Measurements from ENCODE around the gene SEC14L6. TPM values are rescaled to one million over a fixed set of nuclear protein-coding genes. Genes with fewer than 3 reads are reported as not detected.

Gene SEC14L6
- total and polyA plus RNA-seq, 9 of the 15 experiments (the other 6 are each of a cell fraction or from before 2014, with no cell fraction given) = 0.29 to 6.1 (median 1.9) TPM

- TF ChIP-seq MLLT1 (IDR thresholded peaks at IDR 0.05) = no peak
- TF ChIP-seq PURB (CRISPR knock-in tag; IDR thresholded peaks at IDR 0.05; ENCODE audit: low read depth) = no peak
These were observed 54.4 kb downstream of the SEC14L6 start (continued) for GRCh38 chr22:30492144-30492543.

GRCh38 chr22:30491381-30491780, 55.2 kb downstream of the SEC14L6 start:
- FAIRE-seq = no peak
- no TSS peak for BruUV-seq (replicated peaks)
- TF ChIP-seq MBD1 (CRISPR knock-in tag; IDR thresholded peaks at IDR 0.05) (no peak), ZNF395 (CRISPR knock-in tag; IDR thresholded peaks at IDR 0.05) (no peak), LEF1 (IDR thresholded peaks at IDR 0.05) (no peak), NR2C1 (IDR thresholded peaks at IDR 0.05) (no peak), NR2C1 (tag; IDR thresholded peaks at IDR 0.05) (no peak), DDX20 (tag; IDR thresholded peaks at IDR 0.05; ENCODE audit: low read depth) (no peak), TAF15 (IDR thresholded peaks at IDR 0.05; ENCODE audit: low read depth, low read length) (no peak), ZBTB26 (CRISPR knock-in tag; IDR thresholded peaks at IDR 0.05) (no peak), CBX2 (IDR thresholded peaks at IDR 0.05; ENCODE audit: insufficient read depth, low read length, poor library complexity, severe bottlenecking) (no peak), ZFPM2 (CRISPR knock-in tag; IDR thresholded peaks at IDR 0.05) (no peak)

More at GRCh38 chr22:30491381-30491780, 55.2 kb downstream of the SEC14L6 start:
- H2AFZ ChIP-seq (ENCODE audit: low read depth, low read length) = no peak overlapping the region
- in situ Hi-C loops (cut with MboI) (loop anchor here (5.0 to 25.0 kb wide), 2 partner anchors 209 to 379 kb away; no protein-coding TSS in a partner anchor), intact Hi-C loops (cut with micrococcal nuclease) (no loop called here)
- peaks cover 0 to 3% of the 10 kb centered on the region in 2 experiments; a peak in 2 of 5 replicates for H3K4me1 ChIP-seq (replicated peaks in 1 of 2; ENCODE audit: control insufficient read depth in 2 of 2, insufficient read depth in 2 of 2, low read length in 2 of 2)
- peaks cover 4 to 43% of the 10 kb centered on the region in 2 experiments; a peak in 3 of 5 replicates for H3K27me3 ChIP-seq (ENCODE audit: control insufficient read depth in 2 of 2, insufficient read depth in 2 of 2, low read length in 2 of 2)
- no peak overlapping the region for H3K4me2 ChIP-seq (ENCODE audit: insufficient read depth, low read length)
- no peaks in the 10 kb centered on the region for H3K9me1 ChIP-seq (ENCODE audit: control insufficient read depth, insufficient read depth, low read length)
- 13% methylated on average over 4 of the region's 7 CpGs for WGBS (ENCODE audit: insufficient coverage, low coverage, missing lambda C conversion rate)
- ATAC-seq (no peak), DNase-seq (ENCODE audit: extremely low read depth in 1 of 4, low spot score in 3 of 4) (no peak)
- H3K79me2 ChIP-seq (ENCODE audit: control insufficient read depth, insufficient read depth, low read length) = no peaks in the 10 kb centered on the region
- H3K9ac ChIP-seq (ENCODE audit: insufficient read depth in 1 of 2, low read depth in 2 of 2, low read length in 2 of 2) = no peak overlapping the region
- H3K36me3 ChIP-seq (ENCODE audit: control insufficient read depth, insufficient read depth, low read length) = no peaks in the 10 kb centered on the region
- POLR2A ChIA-PET = interaction anchor here (0.6 to 1.0 kb wide), 2 partner anchors 54 to 67 kb away, joined by 3 to 4 read pairs; no protein-coding TSS in a partner anchor
- CTCF ChIA-PET (ENCODE audit: low intra/inter-chr PET ratio) = no interaction called here
- H3K9me3 ChIP-seq (replicated peaks; ENCODE audit: control insufficient read depth, insufficient read depth, low read depth, low read length) = no peaks in the 10 kb centered on the region
- H3K27ac ChIP-seq (ENCODE audit: extremely low read depth, low read depth, low read length) = no peak overlapping the region
- H3K4me3 ChIP-seq = no peak overlapping the region
- H4K20me1 ChIP-seq (replicated peaks; ENCODE audit: control insufficient read depth, insufficient read depth, low read length) = no peaks in the 10 kb centered on the region; the same call in 1 of the 2 replicates
